Stimulated activated CD4-positive, alpha-beta T cell treated with anti-CD3 and anti-CD28 coated beads, Interleukin-1b, Interleukin-23, amount 100 ng/mL, for 4 hours (primary cell): Measurements from ENCODE around the gene ACP7.

Experiments
- DNase-seq, 2 donors: peaks; one replicate each; pipeline ENCODE4 v3.0.0-alpha.2; 2020; ENCODE audit warnings: low read depth in 2 of 2

Gene ACP7

DNA sequence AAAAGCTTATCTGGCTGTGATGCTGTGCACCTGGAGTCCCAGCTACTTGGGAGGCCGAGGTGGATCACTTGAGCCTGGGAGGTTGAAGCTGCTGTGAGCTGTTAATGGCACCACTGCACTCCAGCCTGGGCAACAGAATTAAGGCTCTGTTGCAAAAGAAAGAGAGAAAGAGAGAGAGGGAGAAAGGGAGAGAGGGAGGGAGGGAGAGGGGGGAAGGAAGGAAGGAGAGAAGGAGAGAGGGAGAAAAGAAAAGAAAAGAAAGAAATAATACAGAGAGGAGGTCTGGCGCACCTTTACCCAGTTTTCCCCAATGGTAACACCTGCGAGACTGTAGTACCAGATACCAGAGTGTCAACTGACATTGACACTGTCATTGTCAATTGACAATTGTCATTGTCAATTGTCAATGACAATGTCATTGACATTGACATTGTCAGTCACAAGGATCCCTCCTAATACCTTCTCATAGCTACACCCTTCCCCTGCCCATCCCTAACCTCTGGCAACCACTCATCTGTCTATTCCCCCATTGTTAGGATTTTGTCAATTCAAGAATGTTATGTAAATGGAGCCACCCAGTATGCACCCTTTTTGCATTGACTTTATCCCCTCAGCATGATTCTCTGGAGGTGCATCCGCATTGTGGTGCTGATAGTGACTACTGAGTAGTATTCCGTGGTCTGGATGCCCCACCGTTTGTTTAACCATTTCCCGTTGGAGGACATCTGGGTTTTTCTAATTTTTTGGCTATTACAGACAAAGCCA, 62.7 kb downstream of the ACP7 start:
- DNase-seq: no peak

DNA sequence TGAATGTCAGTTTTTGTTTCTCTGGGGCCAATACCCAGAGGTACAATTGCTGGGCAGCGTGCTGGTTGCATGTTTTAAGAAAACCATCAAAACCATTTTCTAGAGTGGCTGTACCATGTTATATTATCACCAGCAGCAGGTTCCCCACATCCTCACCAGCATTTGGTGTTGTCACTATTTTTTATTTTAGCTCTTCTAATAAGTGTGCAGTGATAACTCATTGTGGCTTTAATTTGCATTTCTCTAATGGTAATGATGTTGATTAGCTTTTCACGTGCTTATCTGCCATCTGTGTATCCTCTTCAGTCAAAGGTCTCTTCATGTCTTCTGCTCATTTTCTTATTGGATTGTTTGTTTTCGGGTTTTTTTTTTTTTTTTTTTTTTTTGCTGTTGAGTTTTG, 63.3 kb downstream of the ACP7 start:
- DNase-seq: no peak

DNA sequence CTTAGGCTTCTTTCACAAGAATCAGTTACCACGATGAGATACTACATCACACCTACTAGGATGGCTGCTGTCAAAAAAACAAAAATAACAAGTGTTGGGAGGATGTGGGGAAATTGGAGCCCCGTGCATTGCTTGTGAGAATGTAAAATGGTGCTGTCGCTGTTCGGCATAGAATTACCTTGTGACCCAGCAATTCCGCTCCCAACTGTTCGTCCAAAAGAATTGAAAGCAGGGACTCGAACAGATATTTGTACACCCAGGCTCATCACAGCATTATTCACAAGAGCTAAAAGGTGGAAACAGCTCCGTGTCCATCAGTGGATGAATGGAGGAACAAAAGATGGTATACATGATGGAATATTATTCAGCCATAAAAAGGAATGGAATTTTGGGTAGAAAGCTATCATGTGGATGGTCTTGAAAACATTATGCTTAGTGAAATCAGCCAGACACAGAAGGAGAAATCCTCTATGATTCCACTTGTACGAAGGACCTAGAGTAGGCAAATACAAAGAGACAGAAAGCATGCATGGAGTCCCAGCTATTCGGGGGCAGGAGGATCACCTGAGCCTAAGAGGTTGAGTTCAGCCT, 64.9 kb downstream of the ACP7 start:
- DNase-seq: no peak

DNA sequence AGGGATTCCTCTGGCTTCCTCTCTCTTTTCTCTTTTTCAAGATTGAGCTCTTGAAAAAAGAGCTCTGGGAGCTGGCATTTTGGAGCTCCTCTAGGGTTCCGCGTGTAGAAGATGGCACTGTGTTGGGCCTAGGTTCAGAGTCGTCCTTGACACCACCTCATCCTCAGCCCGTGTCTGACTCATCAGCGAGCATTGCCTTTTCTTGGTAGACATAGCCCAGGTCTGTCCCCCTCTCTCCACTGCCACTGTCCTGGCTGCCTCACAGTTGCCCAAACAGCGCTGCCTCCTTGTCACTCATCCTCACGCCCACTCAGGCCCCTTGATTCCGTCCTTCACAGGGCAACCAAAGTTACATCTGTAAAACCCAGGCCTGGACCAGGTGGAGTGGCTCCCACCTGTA, 66.1 kb downstream of the ACP7 start:
- DNase-seq: no peak

DNA sequence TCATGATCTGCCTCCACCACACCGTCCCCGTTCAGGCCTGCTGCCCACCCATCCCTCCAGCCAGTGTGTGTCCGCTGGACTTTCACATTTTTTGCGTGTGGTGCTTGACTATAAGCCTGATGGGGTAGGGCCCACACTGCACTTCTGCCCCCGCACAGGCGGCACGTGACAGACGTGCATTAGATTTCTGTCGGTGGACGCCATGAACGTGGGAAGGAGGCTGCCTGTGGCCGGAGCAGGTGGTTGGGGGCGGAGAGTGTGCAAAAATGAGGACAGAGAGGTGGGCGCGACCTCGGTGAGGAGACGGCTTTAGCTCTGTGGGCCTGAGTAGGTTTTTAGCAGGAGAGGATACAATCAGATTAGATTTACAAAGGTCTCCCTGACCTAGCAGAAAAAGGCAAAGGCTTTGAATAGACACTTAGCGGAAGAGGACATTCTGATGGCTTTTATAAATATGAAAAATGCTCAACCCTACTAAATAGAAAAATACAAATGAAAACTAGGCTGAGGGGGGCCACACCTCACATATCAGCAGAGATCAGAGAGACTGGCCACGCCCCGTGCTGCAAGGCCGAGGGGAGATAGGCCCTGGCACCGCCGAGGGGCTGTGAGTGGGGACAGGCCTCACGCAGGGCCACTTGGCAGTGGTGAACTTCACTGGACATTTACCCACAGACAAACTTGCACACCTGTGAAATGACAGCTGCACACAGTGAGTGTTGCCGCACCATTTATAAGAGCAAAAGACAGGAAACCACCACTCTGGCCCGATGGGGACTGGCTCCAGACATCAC, 66.8 kb downstream of the ACP7 start:
- no peak for DNase-seq

DNA sequence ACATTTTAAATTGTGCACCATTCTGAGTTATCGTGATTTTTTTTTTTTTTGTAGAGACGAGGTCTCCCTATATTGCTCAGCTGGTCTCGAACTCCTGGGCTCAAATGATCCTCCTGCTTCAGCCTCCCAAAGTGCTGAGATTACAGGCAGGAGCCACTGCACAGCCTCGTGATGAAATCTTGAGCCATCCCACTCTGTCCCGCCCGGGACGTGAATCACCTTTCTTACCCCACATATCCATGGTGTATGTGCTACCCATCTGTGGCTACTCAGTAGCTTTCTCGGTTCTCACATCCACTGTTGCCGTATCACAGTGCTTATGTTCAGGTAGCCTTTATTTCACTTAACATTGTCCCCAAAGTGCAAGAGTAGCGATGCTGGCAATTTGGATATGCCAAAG, 67.9 kb downstream of the ACP7 start:
- DNase-seq: no peak

DNA sequence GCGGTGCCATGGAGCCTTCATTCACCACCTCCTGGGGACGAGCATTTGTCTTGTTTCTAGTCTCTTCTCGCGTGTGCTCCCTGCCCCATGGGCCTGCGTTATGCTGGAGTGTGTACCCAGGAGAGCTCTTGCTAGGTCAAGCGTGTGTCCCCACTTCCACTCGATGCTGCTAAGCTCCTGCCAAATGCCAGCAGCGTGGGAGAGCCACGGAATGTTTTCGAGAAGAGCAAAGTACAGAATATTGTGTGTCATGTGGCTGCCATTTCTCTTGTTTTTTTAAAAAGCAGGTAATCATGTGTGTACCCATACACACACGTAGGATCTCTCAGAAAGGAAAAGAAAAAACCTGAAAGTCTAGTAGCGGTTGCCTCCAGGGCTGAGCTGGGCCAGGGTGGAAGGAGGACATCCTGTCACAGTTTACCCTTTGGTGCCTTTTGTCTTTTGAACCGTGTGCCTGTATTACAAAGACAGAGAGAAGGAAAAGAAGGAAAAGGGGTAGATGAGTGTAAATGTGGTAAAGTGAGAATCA, 70.0 kb downstream of the ACP7 start:
- no peak for DNase-seq

DNA sequence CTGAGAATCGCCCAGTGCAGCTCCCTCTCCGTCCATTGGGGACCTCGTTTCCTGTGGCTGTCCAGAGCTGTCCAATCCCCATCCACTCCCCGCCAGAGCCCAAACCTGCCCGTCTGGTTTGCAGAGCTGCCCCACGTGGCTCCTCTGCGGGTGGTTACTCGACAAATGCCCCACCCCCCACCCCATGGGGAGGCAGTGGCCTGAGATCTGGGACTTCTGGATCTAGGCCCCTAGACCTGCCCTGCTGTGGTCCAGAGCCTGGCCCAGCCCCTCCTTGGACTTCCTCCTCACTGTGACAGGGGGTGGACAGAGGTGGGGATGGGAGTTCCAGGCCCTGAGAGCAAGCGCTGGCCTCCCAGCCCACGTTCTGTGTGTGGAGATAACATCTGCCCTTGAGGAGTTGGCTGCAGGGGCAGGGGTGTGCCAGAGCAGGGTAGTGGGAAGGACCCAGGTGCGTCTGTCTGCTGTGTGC, 70.5 kb downstream of the ACP7 start:
- no peak for DNase-seq

DNA sequence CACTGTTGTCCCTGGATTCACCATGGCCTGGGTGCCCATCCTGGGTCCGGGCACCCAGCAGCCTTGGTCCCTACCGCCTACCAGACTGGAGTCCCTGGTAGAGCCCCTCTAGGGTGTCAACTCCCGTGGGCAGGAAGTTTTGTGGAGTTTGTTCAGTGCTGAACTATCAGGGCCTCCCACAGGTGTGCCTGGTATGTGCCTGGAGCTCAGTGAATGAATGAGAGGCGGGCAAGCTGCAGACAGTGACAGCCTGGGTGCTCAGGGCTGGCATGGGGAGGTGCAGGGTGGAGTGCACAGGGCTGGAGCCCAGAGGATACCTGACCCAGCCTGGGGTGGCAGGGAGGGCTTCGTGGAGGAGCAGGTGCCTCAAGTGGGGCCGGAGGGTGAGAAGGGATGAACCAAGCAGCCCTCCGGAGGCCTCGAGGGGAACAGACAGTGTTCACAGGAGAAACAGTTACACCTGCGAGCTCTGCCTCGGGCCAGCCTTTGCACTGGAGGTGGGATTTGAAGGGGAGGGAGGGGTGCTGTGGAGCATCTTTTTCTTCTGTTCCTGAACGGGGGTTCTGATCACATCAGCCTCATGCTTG, 71.0 kb downstream of the ACP7 start:
- no peak for DNase-seq

DNA sequence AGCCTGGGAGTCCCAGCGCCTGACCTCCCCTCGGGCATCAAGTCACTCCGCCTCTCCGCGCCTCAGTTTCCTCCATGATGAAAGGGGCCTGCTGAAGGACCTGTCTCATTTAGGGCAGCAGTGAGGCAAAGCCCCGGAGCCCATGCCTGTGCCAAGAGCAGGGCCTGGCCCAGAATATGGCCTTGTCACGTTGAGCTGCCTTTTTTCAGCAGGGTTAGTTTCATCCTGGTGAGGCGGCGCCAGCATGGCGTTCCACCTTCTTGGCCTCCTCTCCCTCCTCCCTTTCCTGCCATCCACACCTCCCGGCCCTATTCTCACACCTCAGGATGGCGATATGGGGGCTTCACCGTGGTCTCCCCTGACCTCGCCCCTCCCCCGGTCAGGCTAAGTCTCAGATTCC, 71.6 kb downstream of the ACP7 start:
- no peak for DNase-seq

DNA sequence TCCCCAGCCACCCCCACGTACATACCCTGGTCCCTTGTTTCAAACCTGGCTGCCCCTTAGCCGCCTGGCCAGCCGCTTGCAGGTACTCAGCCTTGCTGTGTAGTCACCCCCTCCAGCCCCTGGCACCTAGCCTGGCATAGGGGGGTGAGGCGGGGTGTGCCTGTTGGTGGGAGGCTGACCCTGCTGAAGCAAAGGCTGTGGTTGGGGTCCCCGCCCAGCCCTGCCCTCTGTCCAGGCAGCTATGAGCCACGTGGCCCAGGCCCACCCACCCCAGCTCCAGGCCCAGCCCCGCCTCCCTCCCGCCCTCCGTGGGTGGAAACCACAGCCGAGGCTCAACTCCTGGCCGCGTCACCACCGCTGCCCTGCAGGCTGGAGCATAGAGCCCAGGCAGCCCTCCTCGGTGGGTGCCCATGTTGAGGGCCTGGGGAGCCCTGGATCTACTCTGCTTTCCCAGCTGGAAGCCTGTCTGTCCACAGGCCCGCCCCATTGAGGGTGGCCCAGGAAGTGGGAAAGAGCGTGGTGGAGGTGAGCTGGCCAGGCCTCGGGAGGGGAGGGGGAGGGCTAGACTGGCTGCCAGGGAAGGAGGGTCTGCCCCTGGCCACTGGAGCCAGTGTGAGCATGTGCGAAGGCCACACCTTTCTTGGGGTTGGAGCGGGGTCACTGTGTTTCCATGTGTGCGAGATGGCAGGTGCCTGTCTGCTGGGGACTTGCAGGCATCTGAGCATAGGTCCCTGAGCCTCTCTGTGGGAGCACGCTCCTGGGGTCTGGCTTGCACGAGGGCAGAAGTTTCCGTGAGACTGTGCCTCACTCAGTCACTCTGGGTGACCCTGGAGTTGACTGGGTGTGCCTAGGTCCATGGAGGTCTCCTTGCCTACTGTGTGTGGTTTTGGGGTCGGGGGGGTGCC, 72.4 kb downstream of the ACP7 start:
- DNase-seq: no peak

DNA sequence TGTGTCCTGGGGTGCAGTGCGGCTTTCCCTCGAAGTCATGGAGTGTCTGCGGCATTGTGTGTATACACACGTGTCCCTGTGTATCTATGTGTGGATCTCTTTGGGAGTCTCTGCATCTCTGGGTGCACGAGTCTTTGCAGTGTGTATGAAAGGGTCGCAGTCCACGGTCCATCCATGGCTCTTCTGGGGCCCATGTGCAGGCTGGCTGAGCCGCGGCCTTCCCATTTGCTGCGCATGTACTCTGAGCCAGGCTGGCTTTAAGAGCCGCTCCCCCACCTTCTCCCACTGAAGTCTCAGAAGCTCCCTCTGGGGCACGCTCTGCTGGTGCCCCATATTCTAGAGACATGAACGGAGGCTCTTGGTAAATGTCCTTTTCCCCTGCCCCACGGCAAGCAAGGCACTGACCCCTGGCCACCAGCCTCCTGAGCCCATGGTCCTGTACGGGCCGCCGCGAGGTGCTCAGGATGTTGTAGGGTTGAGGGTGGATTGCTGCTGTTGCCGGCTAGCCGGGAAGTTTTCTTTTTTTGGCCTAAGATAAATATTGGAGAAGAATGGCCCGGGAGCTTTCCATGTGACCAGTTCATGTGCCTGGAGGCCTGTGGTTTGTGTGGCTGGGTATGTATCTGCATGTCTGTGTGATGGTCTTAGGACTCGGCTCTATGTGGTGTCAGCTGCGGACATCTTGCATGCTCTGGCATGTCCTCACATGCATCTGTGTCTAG, 73.3 kb downstream of the ACP7 start:
- DNase-seq: no peak

DNA sequence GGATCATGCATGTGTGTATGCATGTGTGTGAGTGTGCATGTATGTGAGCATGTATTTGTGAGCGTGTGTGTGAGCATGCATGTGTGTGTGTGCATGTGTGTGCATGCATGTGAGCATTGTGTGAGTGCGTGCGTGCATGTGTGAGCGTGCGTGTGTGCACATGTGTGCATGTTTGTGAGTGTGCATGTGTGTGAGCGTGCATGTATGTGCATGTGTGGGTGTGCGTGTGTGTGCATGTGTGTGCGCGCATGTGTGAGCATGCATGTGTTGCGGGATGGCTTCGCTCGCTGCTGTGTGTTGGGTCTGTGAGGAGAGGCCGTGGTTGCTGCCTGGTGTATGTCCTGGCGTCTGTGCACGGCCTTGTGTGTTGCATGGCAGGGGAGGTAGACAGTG, 73.8 kb downstream of the ACP7 start:
- no peak for DNase-seq

DNA sequence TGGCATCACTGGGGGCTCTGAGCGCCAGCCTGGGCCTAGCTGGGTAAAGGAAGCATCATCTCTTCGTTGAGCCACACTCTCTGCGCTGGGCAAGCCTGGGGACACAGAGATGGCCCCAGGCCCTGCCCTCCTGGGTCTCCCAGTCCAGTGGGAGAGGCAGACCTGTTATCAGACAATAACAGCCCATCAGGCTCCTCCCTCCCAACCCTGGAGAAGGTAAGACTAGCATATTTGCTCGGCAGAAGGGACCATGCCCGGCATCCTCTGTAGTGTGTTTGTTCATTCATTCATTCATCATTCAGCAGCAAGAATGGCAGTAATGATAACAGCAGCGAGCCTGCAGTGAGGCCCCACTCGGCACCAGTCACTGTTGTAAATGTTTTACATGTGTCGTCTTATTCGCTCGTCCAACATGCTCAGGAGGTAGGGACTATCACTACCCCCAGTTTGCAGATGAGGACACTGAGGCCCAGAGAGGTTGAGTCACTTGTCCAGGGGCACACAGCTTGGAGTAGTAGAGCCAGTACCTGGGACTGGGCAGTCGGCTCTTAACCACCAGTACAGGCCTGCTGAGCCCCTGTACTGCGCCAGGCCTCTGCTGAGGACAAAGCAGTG, 74.6 kb downstream of the ACP7 start:
- DNase-seq: no peak

DNA sequence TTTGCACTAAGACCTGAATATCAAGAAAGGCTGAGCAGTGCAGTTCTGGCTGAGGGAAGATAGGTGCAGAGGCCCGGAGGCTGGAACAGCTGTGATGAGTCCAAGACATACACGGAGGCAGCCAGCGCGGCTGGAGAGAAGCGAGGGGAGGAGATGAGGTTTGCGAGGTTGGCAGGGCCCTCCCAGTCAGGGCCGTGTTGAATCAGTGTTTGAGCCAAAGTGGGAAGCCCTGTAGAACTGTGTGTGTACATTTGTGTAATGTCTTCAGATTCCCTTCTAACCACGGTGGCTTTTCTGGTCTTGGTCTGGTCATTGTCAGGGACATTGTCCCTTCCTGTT, 76.3 kb downstream of the ACP7 start:
- DNase-seq: no peak
